Neuronal stem cell (in vitro differentiated cells): ENCODE measurements around the gene TBC1D19.

Experiments
- DNase-seq: peaks from one replicate; pipeline ENCODE4 v3.0.0-alpha.2; 2013; ENCODE audit warnings: low spot score
- H2AFZ ChIP-seq: one replicate; pipeline ENCODE4 v1.6.1; 2013; ENCODE audit warnings: mild to moderate bottlenecking, low read length, inconsistent platforms
- H2AK5ac ChIP-seq: 2 replicates; pipeline ENCODE4 v1.6.1; 2013; ENCODE audit warnings: low read depth, mild to moderate bottlenecking, inconsistent platforms, low read length, moderate library complexity, mixed read lengths
- H2BK120ac ChIP-seq: 2 replicates; pipeline ENCODE4 v1.6.1; 2013; ENCODE audit warnings: low read depth, mild to moderate bottlenecking, inconsistent platforms, low read length, moderate library complexity, mixed read lengths
- H2BK12ac ChIP-seq: one replicate; pipeline ENCODE4 v1.6.1; 2013; ENCODE audit warnings: low read length, inconsistent platforms
- H2BK15ac ChIP-seq: 2 replicates; pipeline ENCODE4 v1.6.1; 2013; ENCODE audit warnings: mild to moderate bottlenecking, low read length, inconsistent platforms, mixed read lengths
- H2BK5ac ChIP-seq: one replicate; pipeline ENCODE4 v1.6.1; 2013; ENCODE audit warnings: inconsistent platforms, mild to moderate bottlenecking, low read length, moderate library complexity
- H3K14ac ChIP-seq: one replicate; pipeline ENCODE4 v1.6.1; 2013; ENCODE audit warnings: low read length, inconsistent platforms
- H3K18ac ChIP-seq: 2 replicates; pipeline ENCODE4 v1.6.1; 2013; ENCODE audit warnings: low read length, inconsistent platforms
- H3K23ac ChIP-seq: 2 replicates; pipeline ENCODE4 v1.6.1; 2013; ENCODE audit warnings: low read depth, mild to moderate bottlenecking, mixed read lengths, low read length, inconsistent platforms; ENCODE audit not compliant: poor library complexity
- H3K27ac ChIP-seq: replicated peaks from 3 replicates; pipeline ENCODE4 v1.5.1; 2013; ENCODE audit warnings: low read length, inconsistent platforms
- H3K27me3 ChIP-seq, 3 experiments: 2 replicates each; pipeline ENCODE4 v1.6.1; 2013; ENCODE audit warnings: low read length in 3 of 3, mild to moderate bottlenecking in 2 of 3, inconsistent platforms in 1 of 3, low read depth in 1 of 3, mixed read lengths in 1 of 3, moderate library complexity in 1 of 3; ENCODE audit not compliant: control insufficient read depth in 3 of 3, insufficient read depth in 3 of 3
- H3K36me3 ChIP-seq, 2 donors: replicated peaks in 1 of 2; 2 replicates each; pipeline ENCODE4 v1.6.1; 2013; ENCODE audit warnings: low read length in 2 of 2; ENCODE audit not compliant: control insufficient read depth in 2 of 2, insufficient read depth in 2 of 2
- H3K4ac ChIP-seq: 2 replicates; pipeline ENCODE4 v1.6.1; 2013; ENCODE audit warnings: inconsistent platforms, mild to moderate bottlenecking, low read length, moderate library complexity
- H3K4me1 ChIP-seq, 2 donors: 1 replicate in 1 of 2; 2 replicates in 1 of 2; pipeline ENCODE4 v1.6.1; 2013; ENCODE audit warnings: low read length in 2 of 2, low read depth in 1 of 2; ENCODE audit not compliant: control insufficient read depth in 2 of 2, insufficient read depth in 1 of 2
- H3K4me2 ChIP-seq: one replicate; pipeline ENCODE4 v1.6.1; 2013; ENCODE audit warnings: mild to moderate bottlenecking, low read length, inconsistent platforms; ENCODE audit not compliant: insufficient read depth, poor library complexity, severe bottlenecking
- H3K4me3 ChIP-seq, 2 donors: 2 replicates each; pipeline ENCODE4 v1.5.1; 2013; ENCODE audit warnings: low read length in 2 of 2, mild to moderate bottlenecking in 2 of 2, inconsistent platforms in 1 of 2, moderate library complexity in 1 of 2
- H3K79me1 ChIP-seq: one replicate; pipeline ENCODE4 v1.6.1; 2013; ENCODE audit warnings: low read depth, mild to moderate bottlenecking, inconsistent platforms, low read length, moderate library complexity
- H3K9ac ChIP-seq: one replicate; pipeline ENCODE4 v1.6.1; 2013; ENCODE audit warnings: mild to moderate bottlenecking, low read depth, low read length, inconsistent platforms; ENCODE audit not compliant: poor library complexity
- H3K9me3 ChIP-seq, 2 donors: replicated peaks in 1 of 2; 2 replicates each; pipeline versions ENCODE3 to v1.6.1; 2013; ENCODE audit warnings: low read length in 2 of 2, mild to moderate bottlenecking in 2 of 2, inconsistent platforms in 1 of 2, low read depth in 1 of 2, mixed read lengths in 1 of 2, moderate library complexity in 1 of 2; ENCODE audit not compliant: control insufficient read depth in 2 of 2, insufficient read depth in 1 of 2
- H4K8ac ChIP-seq: one replicate; pipeline ENCODE4 v1.6.1; 2013; ENCODE audit warnings: low read depth, mild to moderate bottlenecking, inconsistent platforms, low read length, moderate library complexity
- H4K91ac ChIP-seq: one replicate; pipeline ENCODE4 v1.6.1; 2013; ENCODE audit warnings: low read length, low read depth, mild to moderate bottlenecking, inconsistent platforms; ENCODE audit not compliant: poor library complexity
- WGBS, 2 donors: extraction: QIAGEN DNeasy Blood & Tissue Kit; methylation state at CpG; one replicate each; pipeline ENCODE4 v1.1.7; 2013; ENCODE audit warnings: missing lambda C conversion rate in 2 of 2, mixed read lengths in 1 of 2; ENCODE audit not compliant: insufficient read length in 2 of 2, insufficient replicate concordance in 1 of 2; ENCODE audit errors: extremely low coverage in 2 of 2; 5-methylcytosine and 5-hydroxymethylcytosine counted together

Gene TBC1D19

DNA sequence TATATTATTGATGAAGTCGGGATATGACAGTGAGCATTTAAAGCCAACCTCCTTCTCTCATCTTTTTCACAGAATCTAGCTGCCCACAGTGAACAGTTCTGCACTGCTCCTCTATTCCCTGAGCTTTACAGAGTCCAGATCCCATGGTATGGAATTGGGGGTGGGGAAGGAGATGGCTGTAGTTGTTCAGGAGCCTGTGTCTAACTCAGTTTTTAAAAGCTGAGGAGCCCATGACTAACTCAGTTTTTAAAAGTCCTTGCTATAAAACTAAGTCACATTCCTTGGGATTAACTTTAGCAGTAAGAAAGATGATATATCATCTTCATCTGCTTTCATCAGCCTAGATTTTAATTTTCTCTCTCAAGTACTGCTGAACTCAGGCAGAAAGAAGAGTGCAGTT, 180.3 kb downstream of the TBC1D19 start:
- H3K4ac ChIP-seq, result no peak overlapping the region
- no peak overlapping the region for H2BK120ac ChIP-seq
- H3K4me2 ChIP-seq, result no peak overlapping the region
- no peak overlapping the region for H3K9ac ChIP-seq
- WGBS, 2 donors, result no CpG with 5 or more reads among the region's 1 CpG
- H3K14ac ChIP-seq, result no peak overlapping the region
- H2AK5ac ChIP-seq, result no peak overlapping the region
- H3K4me3 ChIP-seq, result no peak overlapping the region
- H3K9me3 ChIP-seq, result no peaks in the 10 kb centered on the region
- no peaks in the 10 kb centered on the region for H3K4me1 ChIP-seq
- H3K27me3 ChIP-seq, result no peaks in the 10 kb centered on the region
- H3K36me3 ChIP-seq, result no peaks in the 10 kb centered on the region
- H3K27ac ChIP-seq, result no peak overlapping the region
- H2BK5ac ChIP-seq, result no peak overlapping the region
- no peak overlapping the region for H3K18ac ChIP-seq
- H2BK12ac ChIP-seq, result no peak overlapping the region
- H3K79me1 ChIP-seq, result no peaks in the 10 kb centered on the region
- no peak overlapping the region for H4K8ac ChIP-seq
- H3K23ac ChIP-seq, result no peak overlapping the region
- DNase-seq, result no peak
- H2BK15ac ChIP-seq, result no peak overlapping the region
- H2AFZ ChIP-seq, result no peak overlapping the region
- no peak overlapping the region for H4K91ac ChIP-seq

DNA sequence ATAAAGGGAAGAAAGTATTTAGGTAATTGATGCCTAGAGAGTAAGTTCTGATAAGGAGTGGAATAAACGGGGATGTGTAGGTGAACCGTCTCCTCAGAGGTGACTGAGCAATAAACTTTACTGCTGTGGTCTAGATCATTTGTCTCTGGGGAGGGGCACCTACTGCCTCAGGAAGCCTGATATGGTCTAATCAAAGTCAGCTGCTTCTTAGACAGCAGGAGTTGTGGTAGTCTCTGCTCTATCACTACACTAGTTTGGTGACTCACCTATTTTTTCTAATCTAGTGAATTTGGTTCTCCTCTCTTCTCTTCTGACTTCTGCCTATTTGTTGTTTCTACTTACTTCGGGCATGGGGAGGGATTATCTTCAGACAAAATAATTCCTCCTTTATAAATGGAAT, 181.6 kb downstream of the TBC1D19 start:
- no peak for DNase-seq
- Histone ChIP-seq H3K23ac (no peak overlapping the region), H3K4ac (no peak overlapping the region), H3K36me3 (peaks cover 0 to 2% of the 10 kb centered on the region in 2 donors), H3K4me3 (no peak overlapping the region), H2BK15ac (no peak overlapping the region), H4K8ac (no peak overlapping the region), H3K27me3 (no peaks in the 10 kb centered on the region), H3K4me1 (no peaks in the 10 kb centered on the region), H3K4me2 (no peak overlapping the region), H2BK12ac (no peak overlapping the region), H3K9ac (no peak overlapping the region), H4K91ac (no peak overlapping the region), H2BK120ac (no peak overlapping the region), H2BK5ac (no peak overlapping the region), H3K79me1 (no peaks in the 10 kb centered on the region), H3K18ac (no peak overlapping the region), H3K9me3 (no peaks in the 10 kb centered on the region), H3K14ac (no peak overlapping the region), H2AK5ac (no peak overlapping the region), H2AFZ (no peak overlapping the region), H3K27ac (no peak overlapping the region)
- no CpG with 5 or more reads among the region's 3 CpGs for WGBS, 2 donors

DNA sequence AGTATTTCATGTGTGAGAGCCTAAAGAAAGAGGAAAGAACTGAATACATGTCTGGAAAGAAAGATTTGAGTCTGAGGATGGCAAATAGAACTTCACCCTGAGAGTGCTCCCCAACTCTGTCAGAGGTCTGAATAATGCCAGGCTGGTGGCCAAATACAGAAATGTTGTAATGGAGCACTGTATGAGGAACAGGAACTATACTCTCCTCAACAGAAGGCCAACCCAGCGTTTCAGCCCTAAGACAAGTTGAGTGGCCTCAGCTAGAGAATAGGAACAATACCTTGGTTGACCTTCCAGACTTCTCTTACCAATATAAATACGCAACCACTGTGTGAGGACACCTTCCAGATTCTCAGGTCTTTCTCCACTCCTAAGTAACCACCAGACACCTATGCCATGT, 182.3 kb downstream of the TBC1D19 start:
- H3K4ac ChIP-seq, result no peak overlapping the region
- H3K9ac ChIP-seq, result no peak overlapping the region
- H3K27ac ChIP-seq, result no peak overlapping the region
- no peaks in the 10 kb centered on the region for H3K4me1 ChIP-seq
- H4K91ac ChIP-seq, result no peak overlapping the region
- no CpG with 5 or more reads among the region's 2 CpGs for WGBS, 2 donors
- peaks cover 0 to 2% of the 10 kb centered on the region in 2 donors for H3K36me3 ChIP-seq
- H2BK15ac ChIP-seq, result no peak overlapping the region
- no peak overlapping the region for H3K14ac ChIP-seq
- no peak overlapping the region for H2AK5ac ChIP-seq
- no peaks in the 10 kb centered on the region for H3K79me1 ChIP-seq
- H3K4me2 ChIP-seq, result no peak overlapping the region
- no peak overlapping the region for H2BK5ac ChIP-seq
- H3K9me3 ChIP-seq, result no peaks in the 10 kb centered on the region
- no peak overlapping the region for H4K8ac ChIP-seq
- no peak overlapping the region for H2BK12ac ChIP-seq
- H3K4me3 ChIP-seq, result no peak overlapping the region
- no peaks in the 10 kb centered on the region for H3K27me3 ChIP-seq
- no peak overlapping the region for H3K23ac ChIP-seq
- H2AFZ ChIP-seq, result no peak overlapping the region
- DNase-seq, result no peak
- H2BK120ac ChIP-seq, result no peak overlapping the region
- H3K18ac ChIP-seq, result no peak overlapping the region

DNA sequence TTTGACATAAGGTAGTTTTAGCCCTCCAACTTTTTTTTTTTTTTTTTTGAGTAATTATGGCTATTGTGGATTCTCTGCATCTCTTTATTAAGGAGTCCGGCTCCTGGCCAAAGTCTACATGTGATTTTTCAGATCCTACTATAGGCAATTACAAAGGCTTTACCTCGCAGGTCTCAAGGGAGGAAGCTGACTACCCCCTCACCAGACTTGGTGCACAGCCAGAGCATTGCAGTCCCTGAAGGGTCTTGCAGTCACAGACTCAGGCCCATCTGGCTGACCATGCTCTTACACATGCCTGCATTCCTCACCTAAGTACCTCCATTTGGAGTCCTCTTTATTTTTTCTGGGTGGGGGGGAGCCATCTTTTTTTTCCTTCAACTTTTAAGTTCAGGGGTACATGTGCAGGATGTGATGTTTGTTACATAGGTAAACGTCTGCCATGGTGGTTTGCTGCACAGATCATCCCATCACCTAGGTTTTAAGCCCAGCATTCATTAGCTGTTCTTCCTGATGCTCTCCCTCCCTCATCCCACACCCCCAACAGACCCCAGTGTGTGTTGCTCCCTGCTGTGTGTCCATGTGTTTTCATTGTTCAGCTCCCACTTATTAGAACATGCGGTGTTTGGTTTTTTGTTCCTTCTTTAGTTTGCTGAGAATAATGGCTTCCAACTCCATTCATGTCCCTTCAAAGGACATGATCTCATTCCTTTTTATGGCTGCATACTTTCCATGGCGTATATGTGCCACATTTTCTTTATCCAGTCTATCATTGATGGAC, 188.4 kb downstream of the TBC1D19 start:
- no peaks in the 10 kb centered on the region for H3K27me3 ChIP-seq
- no CpG with 5 or more reads among the region's 5 CpGs for WGBS, 2 donors
- H3K4me3 ChIP-seq, result no peak overlapping the region

More for the DNA sequence above, 188.4 kb downstream of the TBC1D19 start:
- Histone ChIP-seq H3K9ac (no peak overlapping the region), H3K4me2 (no peak overlapping the region), H2BK12ac (no peak overlapping the region), H2BK120ac (no peak overlapping the region), H2BK15ac (no peak overlapping the region), H2BK5ac (no peak overlapping the region), H3K79me1 (no peaks in the 10 kb centered on the region), H3K4ac (no peak overlapping the region), H4K91ac (no peak overlapping the region), H3K18ac (peak overlapping the region; percentile 74), H4K8ac (no peak overlapping the region), H3K27ac (peak overlapping the region; percentile 7), H3K4me1 (peaks cover 5 to 7% of the 10 kb centered on the region in 2 donors), H3K23ac (no peak overlapping the region), H2AFZ (no peak overlapping the region), H2AK5ac (no peak overlapping the region), H3K14ac (no peak overlapping the region), H3K9me3 (peaks cover 0 to 3% of the 10 kb centered on the region in 2 donors), H3K36me3 (peaks cover 0 to 2% of the 10 kb centered on the region in 2 donors)
- no peak for DNase-seq
